SU-DHL-6 (cell line): ENCODE results near the gene TAPT1.

ENCODE experiments used
- EZH2phosphoT487 ChIP-seq: fragments of 200-600 bp; sonication (generic), shearing (Covaris generic); conservative IDR thresholded peaks from 2 replicates; pipeline ENCODE4 v1.6.1; 2018; ENCODE audit warnings: mild to moderate bottlenecking, antibody characterized with exemption, low read length, moderate library complexity, mixed read lengths
- TF ChIP-seq, protein P1 (sequence below): fragments of 200-600 bp; sonication (generic); IDR thresholded peaks from one replicate; pipeline ENCODE4 v1.5.1; 2017; ENCODE audit warnings: antibody characterized with exemption, mild to moderate bottlenecking, low read length, moderate library complexity; ENCODE audit not compliant: insufficient read depth, poor library complexity, severe bottlenecking

DNA sequence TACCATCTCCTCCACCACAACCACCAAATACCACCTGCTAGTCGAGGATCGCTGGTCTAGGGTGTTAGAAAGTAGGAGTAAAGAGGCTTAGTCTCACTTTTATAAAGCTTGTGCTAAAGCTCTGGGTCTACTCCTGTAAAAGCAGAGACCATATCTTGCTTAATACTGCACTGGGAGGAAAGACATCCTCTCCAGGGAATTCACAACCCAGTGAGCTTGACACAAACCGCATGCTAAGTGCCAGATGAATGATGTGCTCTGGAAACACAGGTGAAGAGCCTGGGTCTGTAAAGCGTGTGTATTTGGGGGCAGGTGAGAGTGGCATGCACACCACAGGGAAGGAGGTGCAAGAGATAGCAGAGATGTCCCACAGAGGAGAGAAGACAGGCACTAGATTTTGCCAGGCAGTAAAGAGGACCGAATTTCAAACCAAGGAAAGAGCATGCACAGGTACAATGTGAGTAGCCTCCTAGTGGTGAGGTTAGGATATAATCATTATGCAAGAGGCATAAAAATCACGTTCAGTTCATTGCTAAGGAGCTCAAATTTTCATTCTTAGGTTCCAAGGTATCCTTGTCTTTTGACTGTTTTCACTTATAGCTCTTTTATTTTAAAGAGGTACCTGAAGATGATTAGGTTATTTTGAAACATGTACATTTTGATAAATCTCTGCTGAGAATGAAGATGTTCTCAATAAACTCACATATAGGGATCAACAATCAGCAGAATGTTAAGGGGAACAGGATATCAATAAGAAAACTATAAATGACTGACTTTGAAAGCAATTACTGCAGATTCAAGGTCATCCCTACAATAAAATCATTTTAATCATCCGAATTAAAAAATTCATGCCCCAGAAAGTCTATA, 20.7 kb downstream of the TAPT1 start:
- TF ChIP-seq, protein P1, sequence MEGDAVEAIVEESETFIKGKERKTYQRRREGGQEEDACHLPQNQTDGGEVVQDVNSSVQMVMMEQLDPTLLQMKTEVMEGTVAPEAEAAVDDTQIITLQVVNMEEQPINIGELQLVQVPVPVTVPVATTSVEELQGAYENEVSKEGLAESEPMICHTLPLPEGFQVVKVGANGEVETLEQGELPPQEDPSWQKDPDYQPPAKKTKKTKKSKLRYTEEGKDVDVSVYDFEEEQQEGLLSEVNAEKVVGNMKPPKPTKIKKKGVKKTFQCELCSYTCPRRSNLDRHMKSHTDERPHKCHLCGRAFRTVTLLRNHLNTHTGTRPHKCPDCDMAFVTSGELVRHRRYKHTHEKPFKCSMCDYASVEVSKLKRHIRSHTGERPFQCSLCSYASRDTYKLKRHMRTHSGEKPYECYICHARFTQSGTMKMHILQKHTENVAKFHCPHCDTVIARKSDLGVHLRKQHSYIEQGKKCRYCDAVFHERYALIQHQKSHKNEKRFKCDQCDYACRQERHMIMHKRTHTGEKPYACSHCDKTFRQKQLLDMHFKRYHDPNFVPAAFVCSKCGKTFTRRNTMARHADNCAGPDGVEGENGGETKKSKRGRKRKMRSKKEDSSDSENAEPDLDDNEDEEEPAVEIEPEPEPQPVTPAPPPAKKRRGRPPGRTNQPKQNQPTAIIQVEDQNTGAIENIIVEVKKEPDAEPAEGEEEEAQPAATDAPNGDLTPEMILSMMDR: peak; percentile 53
- TF ChIP-seq EZH2phosphoT487: no peak
